ENCODE results near the gene HLA-G.
"Not testable (repeated sequence)": the region's sequence is repeated elsewhere in the genome, so short reads cannot be mapped to it uniquely, and the experiment has no call there.

DNA sequence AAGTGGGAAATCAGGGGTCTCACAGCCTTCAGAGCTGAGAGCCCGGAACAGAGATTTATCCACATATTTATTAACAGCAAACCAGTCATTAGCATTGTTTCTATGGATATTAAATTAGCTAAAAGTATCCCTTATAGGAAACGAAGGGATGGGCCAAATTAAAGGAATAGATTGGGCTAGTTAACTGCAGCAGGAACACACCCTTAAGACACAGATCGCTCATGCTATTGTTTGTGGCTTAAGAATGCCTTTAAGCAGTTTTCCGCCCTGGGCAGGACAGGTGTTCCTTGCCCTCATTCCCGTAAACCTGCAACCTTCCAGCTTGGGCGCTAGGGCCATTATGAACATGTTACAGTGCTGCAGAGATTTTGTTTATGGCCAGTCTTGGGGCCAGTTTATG is 48.1 kb downstream of the HLA-G start:
- TF ChIP-seq, protein P1, sequence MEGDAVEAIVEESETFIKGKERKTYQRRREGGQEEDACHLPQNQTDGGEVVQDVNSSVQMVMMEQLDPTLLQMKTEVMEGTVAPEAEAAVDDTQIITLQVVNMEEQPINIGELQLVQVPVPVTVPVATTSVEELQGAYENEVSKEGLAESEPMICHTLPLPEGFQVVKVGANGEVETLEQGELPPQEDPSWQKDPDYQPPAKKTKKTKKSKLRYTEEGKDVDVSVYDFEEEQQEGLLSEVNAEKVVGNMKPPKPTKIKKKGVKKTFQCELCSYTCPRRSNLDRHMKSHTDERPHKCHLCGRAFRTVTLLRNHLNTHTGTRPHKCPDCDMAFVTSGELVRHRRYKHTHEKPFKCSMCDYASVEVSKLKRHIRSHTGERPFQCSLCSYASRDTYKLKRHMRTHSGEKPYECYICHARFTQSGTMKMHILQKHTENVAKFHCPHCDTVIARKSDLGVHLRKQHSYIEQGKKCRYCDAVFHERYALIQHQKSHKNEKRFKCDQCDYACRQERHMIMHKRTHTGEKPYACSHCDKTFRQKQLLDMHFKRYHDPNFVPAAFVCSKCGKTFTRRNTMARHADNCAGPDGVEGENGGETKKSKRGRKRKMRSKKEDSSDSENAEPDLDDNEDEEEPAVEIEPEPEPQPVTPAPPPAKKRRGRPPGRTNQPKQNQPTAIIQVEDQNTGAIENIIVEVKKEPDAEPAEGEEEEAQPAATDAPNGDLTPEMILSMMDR (IDR thresholded peaks at IDR 0.05), result not testable (repeated sequence)
- TF ChIP-seq POLR2A (IDR thresholded peaks at IDR 0.05), result not testable (repeated sequence)

All from testis (tissue), 2 donors.